Stimulated activated CD4-positive, alpha-beta T cell treated with anti-CD3 and anti-CD28 coated beads, TNF-alpha, amount 100 ng/mL, for 4 hours (primary cell): ENCODE data around the gene CACNA2D3.
"Not testable (repeated sequence)": the region's sequence is repeated elsewhere in the genome, so short reads cannot be mapped to it uniquely, and the experiment has no call there.

Experiments used
- DNase-seq, 3 experiments: peaks; one replicate each; pipeline ENCODE4 v3.0.0-alpha.2; 2020; ENCODE audit warnings: low read depth in 3 of 3

Gene CACNA2D3

GRCh38 chr3:54464554-54464953 lies 342.2 kb downstream of the CACNA2D3 start:
- not testable (repeated sequence) for DNase-seq

GRCh38 chr3:54476891-54477290 lies 354.5 kb downstream of the CACNA2D3 start:
- no peak for DNase-seq

GRCh38 chr3:54481606-54482365 lies 359.4 kb downstream of the CACNA2D3 start:
- no peak for DNase-seq

- DNase-seq, result no peak
Observed at GRCh38 chr3:54484334-54484733, 362.0 kb downstream of the CACNA2D3 start.

GRCh38 chr3:54486317-54486716 lies 364.0 kb downstream of the CACNA2D3 start:
- no peak for DNase-seq

- no peak for DNase-seq
Observed at GRCh38 chr3:54488297-54488696, 365.9 kb downstream of the CACNA2D3 start.

- no peak for DNase-seq
Observed at GRCh38 chr3:54494209-54494608, 371.9 kb downstream of the CACNA2D3 start.

GRCh38 chr3:54506603-54507002 lies 384.3 kb downstream of the CACNA2D3 start:
- no peak for DNase-seq

- DNase-seq, result no peak
Observed at GRCh38 chr3:54507876-54508460, 385.6 kb downstream of the CACNA2D3 start.

GRCh38 chr3:54510506-54510905 lies 388.2 kb downstream of the CACNA2D3 start:
- no peak for DNase-seq

- DNase-seq, result no peak
Observed at GRCh38 chr3:54511766-54512365, 389.5 kb downstream of the CACNA2D3 start.

GRCh38 chr3:54514006-54514405 lies 391.7 kb downstream of the CACNA2D3 start:
- DNase-seq, result no peak

- DNase-seq, result no peak
Observed at GRCh38 chr3:54514416-54514815, 392.1 kb downstream of the CACNA2D3 start.

GRCh38 chr3:54515441-54516213 lies 393.3 kb downstream of the CACNA2D3 start:
- no peak for DNase-seq

- no peak for DNase-seq
Observed at GRCh38 chr3:54517424-54517823, 395.1 kb downstream of the CACNA2D3 start.

- no peak for DNase-seq
Observed at GRCh38 chr3:54518011-54518675, 395.8 kb downstream of the CACNA2D3 start.

- no peak for DNase-seq
Observed at GRCh38 chr3:54519493-54519892, 397.1 kb downstream of the CACNA2D3 start.

GRCh38 chr3:54520060-54520459 lies 397.7 kb downstream of the CACNA2D3 start:
- no peak for DNase-seq

- DNase-seq, result no peak
Observed at GRCh38 chr3:54527521-54527920, 405.2 kb downstream of the CACNA2D3 start.

- no peak for DNase-seq
Observed at GRCh38 chr3:54527953-54528352, 405.6 kb downstream of the CACNA2D3 start.

- DNase-seq, result no peak
Observed at GRCh38 chr3:54528668-54529067, 406.3 kb downstream of the CACNA2D3 start.

- no peak for DNase-seq
Observed at GRCh38 chr3:54530091-54530490, 407.7 kb downstream of the CACNA2D3 start.
